Right atrium auricular region (tissue), 2 donors: ENCODE results near the gene RNF224. TPM values are rescaled to one million over a fixed set of nuclear protein-coding genes. Genes with fewer than 3 reads are reported as not detected.

Source experiments
- total RNA-seq, 2 donors: library from RNA; depleted of rRNA; stranded (reverse); fragments of >200 nt; gene quantifications; one replicate each; pipeline ENCODE4 v1.1.0, GENCODE V29; 2016

Gene RNF224
- total RNA-seq, 2 donors from 2014 or later: not detected

Other genes with a start within 250 kb of the RNF224 start
- 1,000 to 10,000 TPM; 1,799 to 2,426 TPM for gene PTGDS, start 250.0 kb upstream of the RNF224 start, total RNA-seq
- 1 to 10 TPM in 1 of 2 donors, under 1 TPM in 1; 0.24 to 1.1 TPM for gene LCNL1, start 244.5 kb upstream of the RNF224 start, total RNA-seq
- 10 to 100 TPM; 27.4 to 37.5 TPM for gene PAXX, start 235.1 kb upstream of the RNF224 start, total RNA-seq
- 10 to 100 TPM in 1 of 2 donors, 1 to 10 TPM in 1; 6.5 to 11.8 TPM for gene CLIC3, start 230.9 kb upstream of the RNF224 start, total RNA-seq
- 10 to 100 TPM; 28.3 to 28.5 TPM for gene ABCA2, start 199.3 kb upstream of the RNF224 start, total RNA-seq
- under 1 TPM in 1 of 2 donors, not detected in 1; 0.28 TPM for gene FUT7, start 195.4 kb upstream of the RNF224 start, total RNA-seq
- gene NPDC1, start 181.3 kb upstream of the RNF224 start, total RNA-seq: 10 to 100 TPM; 49.7 to 57.8 TPM
- under 1 TPM; 0.41 to 0.67 TPM for gene ENTPD2, start 173.4 kb upstream of the RNF224 start, total RNA-seq
- under 1 TPM; 0.12 to 0.63 TPM for gene SAPCD2, start 156.9 kb upstream of the RNF224 start, total RNA-seq
- gene UAP1L1, start 150.0 kb upstream of the RNF224 start, total RNA-seq: 1 to 10 TPM; 4.3 to 6.3 TPM
- 10 to 100 TPM; 20.9 to 26.8 TPM for gene MAN1B1, start 140.5 kb upstream of the RNF224 start, total RNA-seq
- 100 to 1,000 TPM; 165 to 188 TPM for gene DPP7, start 112.8 kb upstream of the RNF224 start, total RNA-seq
- not detected for gene GRIN1, start 88.3 kb upstream of the RNF224 start, total RNA-seq
- not detected for gene LRRC26, start 57.5 kb upstream of the RNF224 start, total RNA-seq
- gene TMEM210, start 55.4 kb upstream of the RNF224 start, total RNA-seq: not detected
- gene ANAPC2, start 38.9 kb upstream of the RNF224 start, total RNA-seq: 10 to 100 TPM; 10.8 to 12.1 TPM
- 10 to 100 TPM; 67.1 to 72.0 TPM for gene SSNA1, start 38.8 kb upstream of the RNF224 start, total RNA-seq
- 1 to 10 TPM; 6.4 to 6.8 TPM for gene TPRN, start 26.8 kb upstream of the RNF224 start, total RNA-seq
- gene TMEM203, start 21.9 kb upstream of the RNF224 start, total RNA-seq: 10 to 100 TPM; 31.4 to 33.9 TPM
- gene NDOR1, start 21.8 kb upstream of the RNF224 start, total RNA-seq: 1 to 10 TPM; 6.6 TPM
- gene RNF208, start 5.3 kb upstream of the RNF224 start, total RNA-seq: 1 to 10 TPM; 5.9 to 7.9 TPM
- under 1 TPM; 0.35 to 0.85 TPM for gene CYSRT1, start 2.3 kb upstream of the RNF224 start, total RNA-seq
- gene SLC34A3, start 3.4 kb downstream of the RNF224 start, total RNA-seq: not detected
- 100 to 1,000 TPM; 310 to 394 TPM for gene TUBB4B, start 13.8 kb downstream of the RNF224 start, total RNA-seq
- not detected for gene STPG3, start 23.8 kb downstream of the RNF224 start, total RNA-seq
- gene NELFB, start 27.8 kb downstream of the RNF224 start, total RNA-seq: 10 to 100 TPM; 30.0 to 38.0 TPM
- gene TOR4A, start 50.2 kb downstream of the RNF224 start, total RNA-seq: 10 to 100 TPM in 1 of 2 donors, 1 to 10 TPM in 1; 9.4 to 16.8 TPM
- 10 to 100 TPM in 1 of 2 donors, 1 to 10 TPM in 1; 5.6 to 13.3 TPM for gene NRARP, start 74.8 kb downstream of the RNF224 start, total RNA-seq
- 1 to 10 TPM; 5.9 to 6.0 TPM for gene EXD3, start 195.7 kb downstream of the RNF224 start, total RNA-seq
- gene NOXA1, start 195.9 kb downstream of the RNF224 start, total RNA-seq: 1 to 10 TPM in 1 of 2 donors, under 1 TPM in 1; 0.94 to 3.4 TPM
- gene ENTPD8, start 213.9 kb downstream of the RNF224 start, total RNA-seq: not detected
- gene NSMF, start 231.8 kb downstream of the RNF224 start, total RNA-seq: 10 to 100 TPM; 16.2 to 26.2 TPM